ENCODE data around the gene OR1K1.

The OR1K1 gene

DNA sequence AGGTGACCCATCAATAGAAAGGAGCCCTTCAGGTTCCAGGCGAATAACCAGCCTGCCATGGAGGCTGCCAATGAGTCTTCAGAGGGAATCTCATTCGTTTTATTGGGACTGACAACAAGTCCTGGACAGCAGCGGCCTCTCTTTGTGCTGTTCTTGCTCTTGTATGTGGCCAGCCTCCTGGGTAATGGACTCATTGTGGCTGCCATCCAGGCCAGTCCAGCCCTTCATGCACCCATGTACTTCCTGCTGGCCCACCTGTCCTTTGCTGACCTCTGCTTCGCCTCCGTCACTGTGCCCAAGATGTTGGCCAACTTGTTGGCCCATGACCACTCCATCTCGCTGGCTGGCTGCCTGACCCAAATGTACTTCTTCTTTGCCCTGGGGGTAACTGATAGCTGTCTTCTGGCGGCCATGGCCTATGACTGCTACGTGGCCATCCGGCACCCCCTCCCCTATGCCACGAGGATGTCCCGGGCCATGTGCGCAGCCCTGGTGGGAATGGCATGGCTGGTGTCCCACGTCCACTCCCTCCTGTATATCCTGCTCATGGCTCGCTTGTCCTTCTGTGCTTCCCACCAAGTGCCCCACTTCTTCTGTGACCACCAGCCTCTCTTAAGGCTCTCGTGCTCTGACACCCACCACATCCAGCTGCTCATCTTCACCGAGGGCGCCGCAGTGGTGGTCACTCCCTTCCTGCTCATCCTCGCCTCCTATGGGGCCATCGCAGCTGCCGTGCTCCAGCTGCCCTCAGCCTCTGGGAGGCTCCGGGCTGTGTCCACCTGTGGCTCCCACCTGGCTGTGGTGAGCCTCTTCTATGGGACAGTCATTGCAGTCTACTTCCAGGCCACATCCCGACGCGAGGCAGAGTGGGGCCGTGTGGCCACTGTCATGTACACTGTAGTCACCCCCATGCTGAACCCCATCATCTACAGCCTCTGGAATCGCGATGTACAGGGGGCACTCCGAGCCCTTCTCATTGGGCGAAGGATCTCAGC, at the start of gene OR1K1:
Gene OR1K1, plus strand, starts transcription at position 58 of the 995 bp plus-strand sequence. Its CDS starts 0 bp downstream, at position 58.
- DNase-seq = no peak

DNA sequence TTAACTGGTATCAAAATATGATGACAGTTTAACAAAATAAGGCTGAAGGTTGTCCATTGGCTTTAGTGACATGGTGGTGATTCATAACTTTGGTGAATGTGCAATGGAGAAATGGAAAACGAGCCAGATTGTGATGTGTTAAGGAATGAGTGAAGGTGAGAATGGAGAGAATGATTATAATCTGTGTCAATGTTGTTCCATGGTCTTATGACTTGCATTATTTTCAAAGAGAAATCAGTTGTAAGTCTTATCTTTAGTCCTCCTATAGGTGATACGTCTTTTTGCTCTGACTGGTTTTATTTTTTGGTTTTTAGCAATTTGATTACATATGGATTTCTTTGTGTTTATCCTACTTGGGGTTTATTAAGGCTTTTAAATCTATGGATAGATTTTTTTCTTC, 45.1 kb upstream of the OR1K1 start:
- DNase-seq = no peak

DNA sequence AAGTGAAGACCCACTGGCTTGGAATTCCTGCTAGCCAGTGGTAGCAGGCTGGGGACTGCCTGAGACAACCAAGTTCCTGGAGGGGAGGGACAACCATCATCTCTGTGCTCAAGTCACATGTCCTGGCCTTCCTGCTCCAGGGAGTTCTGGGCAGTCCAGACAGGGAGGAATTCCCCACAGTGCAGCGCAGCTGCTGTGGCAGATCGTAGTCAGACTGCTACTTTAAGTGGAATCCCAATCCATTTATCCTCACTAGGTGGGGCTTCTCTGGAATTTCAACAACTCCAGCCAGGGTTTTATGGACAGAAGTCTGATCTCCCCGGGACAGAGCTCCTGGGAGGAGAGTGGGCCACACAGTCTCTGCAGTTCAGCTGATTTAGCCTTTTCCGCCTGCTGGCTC, 32.1 kb upstream of the OR1K1 start:
- no peak for DNase-seq

DNA sequence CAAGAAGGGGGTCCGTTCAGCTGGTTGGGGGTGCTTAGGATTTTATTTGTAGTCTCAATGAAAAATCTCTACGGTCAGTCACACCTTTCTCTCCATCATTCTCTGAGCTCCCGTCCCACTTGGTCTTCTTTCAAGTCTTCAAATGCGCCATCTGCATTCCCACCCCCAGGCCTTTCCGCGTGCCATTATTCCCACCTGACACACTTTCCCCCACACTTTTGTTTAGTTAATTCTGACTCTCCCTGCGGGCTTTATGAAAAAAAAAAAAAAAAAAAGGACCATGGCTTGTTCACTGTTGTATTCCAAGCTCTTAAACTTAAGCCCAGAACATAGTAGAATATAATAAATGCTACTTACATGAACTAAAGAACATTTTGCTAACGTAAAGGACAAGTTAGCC, 22.9 kb upstream of the OR1K1 start:
- no peak for DNase-seq

DNA sequence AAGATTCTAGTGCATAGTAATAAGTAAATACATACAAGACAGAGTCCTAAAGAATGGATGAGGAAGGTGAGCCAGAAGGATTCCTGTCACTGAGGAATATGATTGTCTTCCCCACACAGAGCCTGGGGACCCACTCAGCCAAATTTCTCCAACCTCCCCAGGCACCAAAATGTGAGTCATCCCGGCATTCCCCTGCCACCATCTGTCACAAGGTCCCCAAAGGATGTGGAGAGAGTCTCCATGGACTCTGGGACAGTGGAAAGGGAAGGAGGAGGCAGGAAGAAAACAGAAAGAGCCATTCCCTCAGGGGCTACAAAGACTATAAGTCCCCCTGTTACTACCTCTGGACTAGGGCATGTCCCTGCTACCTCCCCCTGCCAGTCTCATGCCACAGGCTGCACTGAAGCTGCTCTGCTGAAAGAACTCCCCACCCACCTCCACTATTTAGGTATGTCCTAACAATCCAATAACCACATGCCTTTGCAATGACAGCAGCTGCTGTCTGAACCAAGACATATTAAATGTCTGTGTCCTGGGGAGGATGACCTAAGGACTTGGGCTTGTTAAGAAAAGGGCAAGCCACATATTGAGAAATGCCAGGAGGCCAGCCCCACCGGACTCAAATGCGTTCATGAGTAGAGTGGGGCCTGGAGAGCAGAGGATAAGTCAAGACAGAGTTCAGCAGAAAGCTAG, 21.8 kb upstream of the OR1K1 start:
- no peak for DNase-seq

DNA sequence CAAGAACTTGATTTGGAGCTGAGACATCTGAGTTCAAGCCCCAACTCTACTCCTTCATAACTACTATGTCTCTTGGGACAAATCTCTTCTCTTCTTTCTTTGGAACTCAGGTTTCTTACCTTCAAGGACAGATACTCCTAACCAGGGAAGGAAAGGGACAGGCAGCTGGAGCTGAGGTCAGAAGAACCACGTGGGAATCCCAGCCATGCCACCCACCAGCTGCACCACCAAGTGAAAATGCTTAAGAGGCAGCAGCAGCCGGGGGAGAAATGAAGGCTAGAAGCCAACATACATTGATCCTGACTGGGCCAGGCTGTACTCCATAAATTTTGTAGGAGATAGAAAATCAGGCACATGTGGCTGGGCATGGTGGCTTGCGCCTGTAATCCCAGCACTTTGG, 20.7 kb upstream of the OR1K1 start:
- DNase-seq = no peak

GRCh38 chr9:122780026-122780425, 19.9 kb upstream of the OR1K1 start:
- no peak for DNase-seq

DNA sequence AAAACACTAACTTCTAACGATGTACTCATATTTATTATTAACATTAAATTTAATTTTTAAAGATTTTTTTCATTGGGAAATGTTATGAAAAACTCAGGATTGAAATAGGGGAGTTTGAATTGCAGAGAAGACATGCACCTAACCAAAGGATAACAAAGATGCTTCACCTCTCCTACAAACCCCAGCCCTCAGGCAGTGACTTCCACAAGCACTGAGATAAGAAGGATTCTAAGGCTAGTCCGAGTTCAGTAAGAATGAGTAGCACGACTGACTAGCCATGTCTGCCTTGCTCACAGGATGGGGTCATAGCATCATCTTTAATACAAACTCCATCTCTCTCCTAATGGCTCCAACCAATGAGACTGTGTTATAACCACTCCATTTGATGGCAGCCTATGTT, 18.3 kb upstream of the OR1K1 start:
- DNase-seq = no peak

DNA sequence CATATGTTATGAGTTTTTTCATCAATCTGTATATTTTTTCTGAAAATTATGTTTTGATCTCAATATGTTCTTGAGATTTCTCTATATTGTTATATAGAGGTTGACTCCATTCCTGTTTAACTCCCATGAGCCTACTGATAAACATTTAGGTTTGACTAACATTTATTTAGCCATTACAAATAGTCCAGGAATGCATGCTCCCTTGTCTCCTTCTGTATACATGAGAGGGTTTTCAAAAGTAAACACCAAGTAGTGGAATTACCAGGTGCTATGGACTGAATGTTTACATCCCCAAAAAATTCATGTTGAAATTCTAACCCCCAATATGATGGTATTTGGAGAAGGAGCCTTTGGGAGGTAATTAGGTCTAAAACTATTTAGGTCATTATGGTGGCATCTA, 14.7 kb upstream of the OR1K1 start:
- DNase-seq = no peak

DNA sequence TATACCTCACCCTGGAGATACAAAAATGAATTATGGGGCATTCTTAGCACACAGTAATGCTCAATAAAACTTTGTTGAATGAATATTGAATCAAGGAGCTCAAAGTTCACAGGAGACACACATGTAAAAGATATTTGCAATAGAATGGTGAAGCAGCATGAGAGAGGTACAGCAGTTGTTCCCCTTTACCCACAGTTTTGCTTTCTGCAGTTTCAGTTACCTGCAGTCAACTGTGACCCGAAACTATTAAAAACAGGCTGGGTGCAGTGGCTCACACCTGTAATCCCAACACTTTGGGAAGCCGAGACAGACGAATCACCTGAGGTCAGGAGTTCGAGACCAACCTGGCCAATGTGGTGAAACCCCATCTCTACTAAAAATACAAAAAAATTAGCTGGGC, 13.6 kb upstream of the OR1K1 start:
- DNase-seq = no peak

DNA sequence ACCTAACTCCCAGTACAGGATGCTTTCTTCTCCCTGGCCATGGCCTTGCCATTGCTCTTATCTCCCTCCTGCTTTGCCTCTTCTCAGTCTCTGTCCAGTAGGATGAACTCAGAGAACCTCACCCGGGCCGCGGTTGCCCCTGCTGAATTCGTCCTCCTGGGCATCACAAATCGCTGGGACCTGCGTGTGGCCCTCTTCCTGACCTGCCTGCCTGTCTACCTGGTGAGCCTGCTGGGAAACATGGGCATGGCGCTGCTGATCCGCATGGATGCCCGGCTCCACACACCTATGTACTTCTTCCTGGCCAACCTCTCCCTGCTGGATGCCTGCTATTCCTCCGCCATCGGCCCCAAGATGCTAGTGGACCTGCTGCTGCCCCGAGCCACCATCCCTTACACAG, 11.1 kb upstream of the OR1K1 start, which contains the start of gene OR5C1:
Gene OR5C1, plus strand, starts transcription at position 103 of the 400 bp plus-strand sequence. Its CDS starts 0 bp downstream, at position 103.
- DNase-seq = no peak

DNA sequence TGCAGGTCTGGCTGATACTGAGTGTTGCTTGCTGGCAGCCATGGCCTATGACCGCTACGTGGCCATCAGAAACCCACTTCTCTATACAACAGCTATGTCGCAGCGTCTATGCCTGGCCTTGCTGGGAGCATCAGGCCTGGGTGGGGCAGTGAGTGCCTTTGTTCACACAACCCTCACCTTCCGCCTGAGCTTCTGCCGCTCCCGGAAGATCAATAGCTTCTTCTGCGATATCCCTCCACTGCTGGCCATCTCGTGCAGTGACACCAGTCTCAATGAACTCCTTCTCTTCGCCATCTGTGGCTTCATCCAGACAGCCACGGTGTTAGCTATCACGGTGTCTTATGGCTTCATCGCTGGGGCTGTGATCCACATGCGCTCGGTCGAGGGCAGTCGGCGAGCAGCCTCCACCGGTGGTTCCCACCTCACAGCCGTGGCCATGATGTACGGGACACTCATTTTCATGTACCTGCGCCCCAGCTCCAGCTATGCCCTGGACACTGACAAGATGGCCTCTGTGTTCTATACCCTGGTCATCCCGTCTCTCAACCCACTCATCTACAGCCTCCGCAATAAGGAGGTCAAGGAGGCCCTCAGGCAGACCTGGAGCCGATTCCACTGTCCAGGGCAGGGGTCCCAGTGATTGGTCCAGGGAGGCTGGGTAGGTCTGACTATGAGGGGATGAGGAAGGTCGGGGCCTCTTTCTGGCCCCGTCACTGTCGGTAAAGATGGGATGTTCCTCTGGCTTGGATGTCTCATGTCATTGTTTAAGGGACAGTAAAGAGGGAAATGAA, 10.5 kb upstream of the OR1K1 start:
- DNase-seq = no peak

DNA sequence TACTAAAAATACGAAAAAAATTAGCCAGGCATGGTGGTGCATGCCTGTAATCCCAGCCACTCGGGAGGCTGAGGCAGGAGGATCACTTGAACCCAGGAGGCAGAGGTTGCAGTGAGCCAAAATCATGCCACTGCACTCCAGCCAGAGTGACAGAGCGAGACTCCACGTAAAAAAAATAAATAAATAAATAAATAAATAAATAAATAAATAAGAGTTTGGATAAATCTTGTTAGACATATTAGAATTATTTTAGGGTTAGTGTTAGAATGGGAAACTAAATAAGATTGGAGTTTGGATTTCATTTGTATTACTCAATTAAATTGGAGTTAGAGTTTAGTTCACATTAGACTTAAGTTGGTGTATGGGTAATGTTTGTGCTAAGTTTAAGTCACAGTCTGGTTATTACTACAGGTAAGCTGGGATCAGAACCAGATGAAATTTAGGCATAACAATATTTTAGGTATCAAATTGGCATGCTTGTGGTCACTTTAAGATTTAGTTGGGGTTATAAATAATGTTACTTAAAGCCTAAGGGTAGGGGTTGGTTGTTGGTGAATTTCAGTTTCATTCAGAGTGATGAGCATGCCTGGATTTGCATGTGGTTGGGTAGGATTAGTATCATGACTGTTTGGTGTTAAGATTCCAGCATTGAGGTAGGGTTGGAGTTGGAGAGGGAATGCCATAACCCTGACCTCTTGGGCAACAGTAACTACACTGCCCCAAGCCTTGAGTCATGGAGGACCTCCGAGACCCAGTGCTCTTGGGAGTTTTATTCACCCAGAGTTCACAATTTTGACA, 7.9 kb upstream of the OR1K1 start:
- DNase-seq = no peak

GRCh38 chr9:122797316-122798063, 2.4 kb upstream of the OR1K1 start:
- no peak for DNase-seq

DNA sequence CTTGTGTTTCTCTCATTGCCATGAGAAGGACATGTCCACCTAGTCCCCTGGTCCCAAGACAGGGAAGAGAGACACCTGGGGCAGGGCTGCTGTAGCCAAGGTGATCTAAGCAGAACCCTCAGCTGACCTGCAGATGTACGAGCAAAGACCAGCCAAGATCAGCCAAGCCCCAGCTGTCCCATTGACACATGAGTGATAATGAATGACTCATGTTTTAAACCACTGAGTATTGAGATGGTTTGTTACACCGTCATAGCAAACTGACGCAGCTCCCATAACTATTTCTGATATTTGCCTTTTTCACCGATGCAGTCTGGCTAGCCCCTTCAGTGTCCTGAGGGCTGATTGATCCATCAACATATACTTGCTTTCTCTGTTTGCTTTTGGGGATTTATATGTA, 6.7 kb downstream of the OR1K1 start:
- no peak for DNase-seq

- DNase-seq = no peak
Observed at GRCh38 chr9:122807271-122807900, 7.5 kb downstream of the OR1K1 start.

GRCh38 chr9:122808141-122808540, 8.2 kb downstream of the OR1K1 start:
- DNase-seq = no peak

DNA sequence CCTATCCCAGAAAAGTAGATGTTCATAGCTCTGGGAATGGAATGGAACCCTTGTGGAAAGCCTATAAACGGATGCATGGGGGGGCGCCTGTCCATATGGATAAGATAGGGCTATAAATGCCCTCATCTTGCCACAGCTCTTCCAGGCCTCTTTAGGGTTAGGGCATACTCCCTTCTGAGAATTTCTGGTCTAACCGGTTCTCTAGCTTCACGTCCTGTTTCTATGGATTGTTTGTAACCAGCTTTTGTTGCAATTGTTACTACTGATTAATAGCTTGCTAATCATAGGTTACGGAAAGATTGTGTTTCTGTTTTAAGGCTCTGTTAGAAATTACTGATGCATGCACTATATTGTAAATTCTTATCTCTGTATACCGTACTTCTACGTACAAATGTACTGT, 9.3 kb downstream of the OR1K1 start:
- peak; percentile 63 for DNase-seq

DNA sequence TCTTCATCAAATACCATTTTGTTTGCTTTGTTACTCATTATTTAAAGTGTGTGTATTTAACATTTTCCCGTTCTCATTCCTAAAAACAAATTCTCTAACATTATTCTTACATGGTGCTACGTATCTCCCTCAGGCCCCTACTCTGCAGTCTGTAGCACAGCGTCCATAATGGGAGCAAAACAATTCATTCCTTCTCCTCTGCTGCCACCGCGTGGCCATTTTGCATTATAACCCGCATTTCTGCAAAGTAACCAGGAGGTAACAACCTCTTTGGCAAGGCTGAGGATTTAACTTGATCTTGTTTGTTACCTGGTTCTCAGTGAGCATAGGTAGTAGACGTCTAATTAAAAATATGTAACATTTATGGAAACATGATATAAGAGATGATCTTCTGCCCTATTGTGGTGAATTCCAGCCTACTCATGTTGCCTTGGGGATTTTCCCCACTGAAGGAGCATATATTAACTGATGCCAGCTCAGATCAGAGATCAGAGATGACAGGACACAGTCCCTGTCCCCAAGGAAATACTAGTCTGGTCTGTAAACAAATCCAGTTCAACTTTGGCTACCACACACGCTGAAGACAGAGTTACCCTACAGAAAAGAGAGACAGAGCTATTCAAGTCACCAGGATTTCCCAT, 10.5 kb downstream of the OR1K1 start:
- peak; percentile 81 for DNase-seq

- DNase-seq = no peak
Observed at GRCh38 chr9:122812736-122813135, 12.8 kb downstream of the OR1K1 start.

GRCh38 chr9:122814545-122814944, 14.6 kb downstream of the OR1K1 start:
- DNase-seq = no peak
